Measurements from ENCODE around the gene ATG16L1. TPM values are rescaled to one million over a fixed set of nuclear protein-coding genes. Genes with fewer than 3 reads are reported as not detected.

The ATG16L1 gene
- polyA plus RNA-seq, 3 donors: 3.3 to 22.9 (median 4.3) TPM

GRCh38 chr2:233281992-233282603 is 30.6 kb downstream of the ATG16L1 start:
- H3K4me1 Mint-ChIP-seq: peaks cover 5% of the 10 kb centered on the region
- no peak overlapping the region for H3K4me3 ChIP-seq (replicated peaks in 1 of 3; ENCODE audit: low read depth in 2 of 3, low read length in 3 of 3)
- H3K27ac Mint-ChIP-seq: peak overlapping the region in 3 of 7 donors; percentile 26 to 83 (median 74)
- intact Hi-C loops (cut with micrococcal nuclease): no loop called here
- peaks cover 79 to 93% of the 10 kb centered on the region in 2 donors for H3K36me3 ChIP-seq (replicated peaks in 1 of 2; ENCODE audit: control insufficient read depth in 1 of 2, insufficient read depth in 2 of 2, low read length in 2 of 2)
- no peak overlapping the region for H3K4me2 ChIP-seq (replicated peaks; ENCODE audit: extremely low read depth, low read length, poor library complexity, severe bottlenecking)
- no peaks in the 10 kb centered on the region for H3K9me3 ChIP-seq (replicated peaks in 1 of 2; ENCODE audit: control insufficient read depth in 1 of 2, insufficient read depth in 1 of 2, low read length in 2 of 2)
- H3K9me3 Mint-ChIP-seq: peaks cover 0 to 2% (median 0%) of the 10 kb centered on the region in 7 donors
- peak overlapping the region in 1 of 2 donors; percentile 6 for H3K4me3 Mint-ChIP-seq
- peaks cover 79 to 93% of the 10 kb centered on the region in 2 donors for H3K36me3 Mint-ChIP-seq
- no peak for TF ChIP-seq CTCF (IDR thresholded peaks at IDR 0.05)
- no peak overlapping the region for H3K27ac ChIP-seq (ENCODE audit: low read depth in 1 of 2, low read length in 2 of 2)
- no peak for DNase-seq
- no peaks in the 10 kb centered on the region for H3K79me2 ChIP-seq (ENCODE audit: insufficient read depth, low read length)
- no peak overlapping the region for H3K9ac ChIP-seq (ENCODE audit: insufficient read depth, low read length, poor library complexity, severe bottlenecking)
- no peaks in the 10 kb centered on the region for H3K27me3 ChIP-seq (ENCODE audit: control insufficient read depth in 2 of 2, insufficient read depth in 2 of 2, low read length in 2 of 2)
- H2AFZ ChIP-seq (ENCODE audit: insufficient read depth, low read depth, low read length, poor library complexity, severe bottlenecking): no peak overlapping the region
- peaks cover 0 to 8% of the 10 kb centered on the region in 2 donors for H3K4me1 ChIP-seq (ENCODE audit: control insufficient read depth in 1 of 2, insufficient read depth in 2 of 2, low read length in 2 of 2)
- peaks cover 7% of the 10 kb centered on the region for H4K20me1 ChIP-seq (ENCODE audit: insufficient read depth, low read length)
- 91% methylated on average over 6 of the region's 6 CpGs for whole genome bisulfite sequencing (ENCODE audit: insufficient coverage)
- no peaks in the 10 kb centered on the region for H3K27me3 Mint-ChIP-seq (ENCODE audit: low read depth in 3 of 3)

- no peak overlapping the region for H3K9ac ChIP-seq (ENCODE audit: insufficient read depth, low read length, poor library complexity, severe bottlenecking)
- H3K9me3 Mint-ChIP-seq: peaks cover 0 to 2% (median 0%) of the 10 kb centered on the region in 7 donors
- no peak for DNase-seq
Measured at GRCh38 chr2:233285921-233286320, 34.4 kb downstream of the ATG16L1 start.

More at GRCh38 chr2:233285921-233286320, 34.4 kb downstream of the ATG16L1 start:
- Mint-ChIP-seq H3K27ac (peak overlapping the region in 4 of 7 donors; percentile 10 to 69 (median 41)), H3K27me3 (ENCODE audit: low read depth in 3 of 3) (no peaks in the 10 kb centered on the region), H3K4me1 (no peaks in the 10 kb centered on the region), H3K4me3 (no peak overlapping the region), H3K36me3 (peaks cover 83 to 98% of the 10 kb centered on the region in 2 donors)
- H2AFZ ChIP-seq (ENCODE audit: insufficient read depth, low read depth, low read length, poor library complexity, severe bottlenecking): no peak overlapping the region
- H3K4me1 ChIP-seq (ENCODE audit: control insufficient read depth in 1 of 2, insufficient read depth in 2 of 2, low read length in 2 of 2): no peaks in the 10 kb centered on the region
- TF ChIP-seq CTCF (IDR thresholded peaks at IDR 0.05): no peak
- intact Hi-C loops (cut with micrococcal nuclease): no loop called here
- H4K20me1 ChIP-seq (ENCODE audit: insufficient read depth, low read length): peaks cover 5% of the 10 kb centered on the region
- H3K79me2 ChIP-seq (ENCODE audit: insufficient read depth, low read length): no peaks in the 10 kb centered on the region
- no peak overlapping the region for H3K4me2 ChIP-seq (replicated peaks; ENCODE audit: extremely low read depth, low read length, poor library complexity, severe bottlenecking)
- H3K27ac ChIP-seq (ENCODE audit: low read depth in 1 of 2, low read length in 2 of 2): peak overlapping the region in 1 of 2 donors; percentile 36
- 97% methylated on average over 5 of the region's 5 CpGs for WGBS (ENCODE audit: insufficient coverage)
- H3K9me3 ChIP-seq (replicated peaks in 1 of 2; ENCODE audit: control insufficient read depth in 1 of 2, insufficient read depth in 1 of 2, low read length in 2 of 2): no peaks in the 10 kb centered on the region
- no peaks in the 10 kb centered on the region for H3K27me3 ChIP-seq (ENCODE audit: control insufficient read depth in 2 of 2, insufficient read depth in 2 of 2, low read length in 2 of 2)
- peaks cover 80 to 93% of the 10 kb centered on the region in 2 donors for H3K36me3 ChIP-seq (replicated peaks in 1 of 2; ENCODE audit: control insufficient read depth in 1 of 2, insufficient read depth in 2 of 2, low read length in 2 of 2)
- no peak overlapping the region for H3K4me3 ChIP-seq (replicated peaks in 1 of 3; ENCODE audit: low read depth in 2 of 3, low read length in 3 of 3)

Data from CD14-positive monocyte (primary cell).